Activated CD8-positive, alpha-beta memory T cell treated with anti-CD3 and anti-CD28 coated beads, Interleukin-2, amount 50 U/mL, for 4 hours (primary cell): Measurements from ENCODE around the gene CCDC197.

Experiments used
- DNase-seq: peaks from one replicate; pipeline ENCODE4 v3.0.0-alpha.2; 2020

CCDC197 gene

GRCh38 chr14:94001501-94002396, 4.6 kb downstream of the CCDC197 start:
- DNase-seq: peak; percentile 60

GRCh38 chr14:94003397-94003796, 6.3 kb downstream of the CCDC197 start:
- no peak for DNase-seq

- no peak for DNase-seq
Observed at GRCh38 chr14:94004015-94004414, 6.9 kb downstream of the CCDC197 start.

GRCh38 chr14:94005324-94006073, 8.4 kb downstream of the CCDC197 start:
- no peak for DNase-seq

- no peak for DNase-seq
Observed at GRCh38 chr14:94008234-94008633, 11.1 kb downstream of the CCDC197 start.

- no peak for DNase-seq
Observed at GRCh38 chr14:94009767-94010166, 12.7 kb downstream of the CCDC197 start.

GRCh38 chr14:94010625-94011024, 13.5 kb downstream of the CCDC197 start:
- DNase-seq: no peak

GRCh38 chr14:94011795-94012194, 14.7 kb downstream of the CCDC197 start:
- DNase-seq: no peak

- DNase-seq: no peak
Observed at GRCh38 chr14:94014382-94014781, 17.3 kb downstream of the CCDC197 start.

GRCh38 chr14:94015223-94015622, 18.1 kb downstream of the CCDC197 start:
- no peak for DNase-seq

- no peak for DNase-seq
Observed at GRCh38 chr14:94016446-94016976, 19.4 kb downstream of the CCDC197 start.

GRCh38 chr14:94018308-94018707, 21.2 kb downstream of the CCDC197 start:
- DNase-seq: no peak

- DNase-seq: no peak
Observed at GRCh38 chr14:94019329-94019728, 22.2 kb downstream of the CCDC197 start.

GRCh38 chr14:94020267-94020666, 23.2 kb downstream of the CCDC197 start:
- no peak for DNase-seq

GRCh38 chr14:94021001-94021400, 23.9 kb downstream of the CCDC197 start:
- no peak for DNase-seq

GRCh38 chr14:94021416-94022157, 24.5 kb downstream of the CCDC197 start:
- no peak for DNase-seq

- no peak for DNase-seq
Observed at GRCh38 chr14:94022532-94023411, 25.7 kb downstream of the CCDC197 start.

- DNase-seq: no peak
Observed at GRCh38 chr14:94024549-94024948, 27.4 kb downstream of the CCDC197 start.

- no peak for DNase-seq
Observed at GRCh38 chr14:94025720-94026119, 28.6 kb downstream of the CCDC197 start.

GRCh38 chr14:94026173-94026888, 29.2 kb downstream of the CCDC197 start, which contains the start of gene OTUB2:
Gene OTUB2, plus strand, starts transcription at chr14:94026340. Its CDS starts 198 bp downstream, at chr14:94026538.
- peak; percentile 95 for DNase-seq

- no peak for DNase-seq
Observed at GRCh38 chr14:94026889-94027469, 29.9 kb downstream of the CCDC197 start.
